Superior temporal gyrus (tissue), 1 donor: ENCODE results near the gene COPS2.
"Not testable (repeated sequence)": the region's sequence is repeated elsewhere in the genome, so short reads cannot be mapped to it uniquely, and the experiment has no call there.

Experiments used
- DNase-seq: peaks from one replicate; pipeline ENCODE4 v3.0.0-alpha.2; 2016; ENCODE audit errors: extremely low spot score

Gene COPS2

GRCh38 chr15:49155110-49155833 lies at the start of gene COPS2:
TSS of gene COPS2 (minus strand) at chr15:49155599. CDS start at chr15:49155578, 21 bp downstream.
- peak; percentile 100 for DNase-seq

GRCh38 chr15:49200347-49200746 lies 44.9 kb upstream of the COPS2 start:
- DNase-seq: no peak

GRCh38 chr15:49199666-49200065 lies 44.3 kb upstream of the COPS2 start:
- DNase-seq: no peak

GRCh38 chr15:49196856-49197255 lies 41.5 kb upstream of the COPS2 start:
- DNase-seq: no peak

- DNase-seq: no peak
Observed at GRCh38 chr15:49191892-49192291, 36.5 kb upstream of the COPS2 start.

- no peak for DNase-seq
Observed at GRCh38 chr15:49190586-49190985, 35.2 kb upstream of the COPS2 start.

GRCh38 chr15:49189631-49190030 lies 34.2 kb upstream of the COPS2 start:
- no peak for DNase-seq

GRCh38 chr15:49188933-49189332 lies 33.5 kb upstream of the COPS2 start:
- DNase-seq: no peak

GRCh38 chr15:49187549-49188245 lies 32.3 kb upstream of the COPS2 start:
- no peak for DNase-seq

- DNase-seq: no peak
Observed at GRCh38 chr15:49185473-49185872, 30.1 kb upstream of the COPS2 start.

- not testable (repeated sequence) for DNase-seq
Observed at GRCh38 chr15:49183741-49184140, 28.3 kb upstream of the COPS2 start.

- DNase-seq: no peak
Observed at GRCh38 chr15:49182128-49182527, 26.7 kb upstream of the COPS2 start.

GRCh38 chr15:49179433-49180190 lies 24.2 kb upstream of the COPS2 start:
- DNase-seq: no peak

- no peak for DNase-seq
Observed at GRCh38 chr15:49178497-49178896, 23.1 kb upstream of the COPS2 start.

GRCh38 chr15:49175582-49176397 lies 20.4 kb upstream of the COPS2 start:
- DNase-seq: not testable (repeated sequence)

- no peak for DNase-seq
Observed at GRCh38 chr15:49174902-49175301, 19.5 kb upstream of the COPS2 start.

- DNase-seq: no peak
Observed at GRCh38 chr15:49171790-49172189, 16.4 kb upstream of the COPS2 start.

GRCh38 chr15:49169880-49170597 lies 14.6 kb upstream of the COPS2 start, which contains the start of gene GALK2:
TSS of gene GALK2 (plus strand) at chr15:49170247. CDS start at chr15:49170323, 76 bp downstream.
- peak; percentile 90 for DNase-seq

- DNase-seq: no peak
Observed at GRCh38 chr15:49168016-49168415, 12.6 kb upstream of the COPS2 start.

GRCh38 chr15:49164865-49165264 lies 9.5 kb upstream of the COPS2 start:
- DNase-seq: no peak

- no peak for DNase-seq
Observed at GRCh38 chr15:49163678-49164077, 8.3 kb upstream of the COPS2 start.
